NCI-H446 (cell line): ENCODE results near the gene IRF5.
"Not testable (repeated sequence)": the region's sequence is repeated elsewhere in the genome, so short reads cannot be mapped to it uniquely, and the experiment has no call there.

Experiments
- DNase-seq, 2 experiments: peaks; one replicate each; lab custom pipeline; 2025; lab: John Stamatoyannopoulos, UW

Gene IRF5

GRCh38 chr7:128906001-128906765 is 31.5 kb upstream of the IRF5 start:
- DNase-seq = no peak

DNA sequence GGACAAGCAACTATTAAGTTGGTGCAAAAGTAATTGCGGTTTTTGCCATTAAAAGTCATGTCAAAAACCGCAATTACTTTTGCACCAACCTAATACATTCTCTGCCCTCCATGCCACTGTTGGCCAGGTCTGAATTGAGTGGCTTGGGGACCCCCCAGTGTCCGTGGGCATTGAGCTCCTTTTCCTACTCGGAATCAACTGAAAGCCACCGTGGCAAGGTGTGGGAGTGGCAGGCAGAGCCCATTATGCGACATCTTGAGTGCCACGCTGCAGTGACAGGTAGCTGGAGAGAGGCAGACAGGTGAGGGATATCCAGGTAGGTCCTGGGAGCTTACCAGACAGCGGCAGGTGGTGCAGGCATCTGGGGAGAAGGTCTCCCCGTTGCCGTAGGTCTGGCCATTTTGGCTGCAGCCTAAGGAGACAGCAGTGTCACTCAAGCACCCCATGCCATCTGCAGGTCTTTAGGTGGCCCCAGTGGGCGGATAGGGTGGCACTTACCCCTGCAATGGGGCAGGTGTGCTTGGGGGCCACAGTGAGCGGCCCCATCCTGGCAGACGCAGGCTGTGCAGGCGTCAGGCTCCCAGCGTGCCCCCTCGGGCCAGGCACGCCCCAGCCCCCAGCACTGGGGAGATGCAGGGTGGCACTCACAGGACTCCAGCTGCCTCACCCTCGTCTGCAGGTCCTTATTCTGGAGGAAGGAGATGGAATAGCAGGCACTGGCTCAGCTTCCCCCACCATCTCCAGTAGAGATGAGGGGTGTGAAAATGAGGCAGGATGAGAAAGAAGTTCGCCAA is 30.8 kb upstream of the IRF5 start:
- DNase-seq = no peak

DNA sequence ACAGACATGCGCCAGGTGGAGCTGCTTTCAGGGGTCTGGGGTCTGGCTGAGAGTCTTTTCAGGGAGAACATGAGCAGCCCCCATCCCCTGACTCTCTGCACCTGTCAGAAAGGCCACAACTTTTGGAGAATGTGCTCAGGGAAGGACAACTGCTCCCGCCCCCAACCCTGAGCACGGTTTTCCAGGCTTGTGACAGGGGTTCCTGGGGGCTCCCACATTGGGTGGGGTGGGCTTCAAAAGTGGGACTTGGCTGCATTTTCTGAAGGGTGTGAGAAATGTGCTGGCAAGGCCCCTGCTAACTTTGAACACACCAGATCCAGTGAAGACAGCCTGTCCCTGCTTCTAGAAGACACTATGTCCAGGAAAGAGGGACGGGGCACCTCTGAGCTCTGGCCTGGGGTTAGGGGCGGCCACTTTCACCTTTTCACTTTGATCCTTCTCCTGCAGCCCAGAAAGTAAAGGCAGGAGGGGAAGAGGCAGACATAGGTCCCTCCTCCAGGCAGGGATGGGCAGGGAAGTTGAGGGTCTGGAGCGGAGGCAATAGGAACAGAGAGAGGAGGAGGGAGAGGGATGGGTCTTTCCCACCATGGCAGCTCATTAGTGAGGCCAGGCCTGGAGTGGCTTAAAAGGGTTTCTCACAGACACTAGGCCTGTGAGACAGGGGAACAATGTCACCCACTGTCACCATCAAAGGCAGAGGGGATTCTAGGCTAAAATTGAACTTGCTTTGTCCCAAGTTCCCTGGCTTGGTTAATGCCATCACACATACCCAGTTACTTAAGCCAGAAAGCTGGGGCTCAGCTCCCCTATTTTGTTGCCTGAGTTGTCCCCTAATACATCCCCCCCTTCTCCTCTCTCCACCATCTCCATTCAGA is 28.7 kb upstream of the IRF5 start:
- no peak for DNase-seq

GRCh38 chr7:128909625-128910568 is 27.8 kb upstream of the IRF5 start:
- DNase-seq = no peak

- no peak for DNase-seq
These were observed 27.2 kb upstream of the IRF5 start, which contains the start of gene KCP for GRCh38 chr7:128910569-128910945. Gene KCP (minus strand): TSS chr7:128910709. CDS start chr7:128910676, 33 bp downstream.

GRCh38 chr7:128911423-128912031 is 26.2 kb upstream of the IRF5 start:
- DNase-seq = no peak

- no peak for DNase-seq
These were observed 25.4 kb upstream of the IRF5 start for GRCh38 chr7:128912281-128912680.

DNA sequence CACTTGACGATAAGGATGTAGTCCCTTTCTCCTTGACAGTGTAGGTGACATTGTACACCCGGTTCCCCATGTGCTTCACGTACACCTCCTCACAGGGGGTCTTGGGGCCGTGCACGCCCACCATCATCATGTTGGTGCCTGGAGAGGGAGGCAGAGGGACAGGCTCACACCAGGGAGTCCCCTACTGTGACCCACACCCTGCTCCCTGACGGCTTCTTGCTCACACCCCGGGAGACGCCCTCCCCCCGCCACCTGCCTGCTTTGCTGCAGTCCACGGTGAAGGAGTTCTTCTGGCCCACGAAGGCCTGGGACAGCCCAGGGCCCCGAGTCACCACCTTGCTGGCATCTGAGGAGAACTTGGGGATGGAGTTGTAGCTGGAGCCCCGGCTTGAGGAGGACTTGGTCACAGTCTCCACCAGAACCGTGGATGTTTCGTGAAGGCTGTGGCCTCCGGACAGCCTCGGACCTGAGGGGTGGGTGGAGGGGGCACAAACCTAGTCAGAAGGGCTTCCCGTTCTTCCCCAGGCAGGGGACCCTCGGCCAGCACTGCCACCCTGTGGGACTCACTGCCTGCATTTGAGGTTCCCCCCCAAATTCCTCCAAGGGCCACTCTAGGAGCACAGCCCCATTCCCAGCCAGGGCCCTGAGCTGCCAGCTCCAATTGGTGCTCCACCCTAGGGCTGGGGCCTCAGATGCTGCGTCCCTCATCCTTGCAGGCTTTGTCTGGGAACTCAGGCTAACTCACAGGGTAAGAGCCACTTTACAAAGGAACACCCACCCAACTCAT is 24.8 kb upstream of the IRF5 start:
- not testable (repeated sequence) for DNase-seq

GRCh38 chr7:128913870-128914565 is 23.7 kb upstream of the IRF5 start:
- no peak for DNase-seq

- DNase-seq = no peak
These were observed 23.1 kb upstream of the IRF5 start for GRCh38 chr7:128914566-128915151.

GRCh38 chr7:128915271-128915819 is 22.4 kb upstream of the IRF5 start:
- DNase-seq = no peak

DNA sequence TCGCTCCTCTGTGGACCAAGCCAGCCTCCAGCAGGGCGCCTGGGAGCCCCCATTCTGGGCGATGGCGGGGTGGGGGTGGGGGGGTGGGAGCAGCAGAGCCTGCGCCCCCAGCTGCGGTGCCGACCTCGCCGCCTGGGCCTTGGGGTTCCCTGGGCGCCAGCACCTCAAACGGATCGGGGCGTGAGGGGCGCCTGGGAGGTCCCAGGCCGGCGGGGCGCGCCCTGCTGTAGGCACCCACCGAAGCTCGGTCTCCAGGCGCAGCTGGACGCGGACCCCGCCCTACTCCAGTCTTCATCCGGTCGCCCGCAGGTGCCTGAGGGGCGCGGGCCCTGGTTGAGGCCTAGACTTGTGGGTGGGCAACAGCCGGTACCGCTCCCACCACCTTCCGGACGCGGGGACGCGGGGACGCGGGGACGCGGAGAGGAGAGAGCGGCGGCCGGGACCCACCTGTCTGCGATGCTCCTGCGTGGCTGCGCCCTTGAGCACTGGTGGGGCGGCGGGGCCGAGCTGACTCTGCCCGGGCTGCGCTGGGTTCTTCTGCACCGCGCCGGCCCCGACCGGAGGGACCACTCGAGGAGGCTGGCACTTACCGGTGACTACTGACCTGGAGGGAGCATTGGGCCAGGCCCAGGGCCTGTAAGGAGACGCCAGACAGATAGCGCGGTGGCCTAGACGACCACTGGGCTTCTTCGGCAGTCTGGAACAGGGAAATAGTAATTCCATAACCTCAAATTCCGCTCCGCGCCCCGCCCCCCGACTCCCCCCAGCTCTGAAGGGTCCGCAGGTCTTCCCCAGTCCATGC is 21.7 kb upstream of the IRF5 start:
- no peak for DNase-seq

DNA sequence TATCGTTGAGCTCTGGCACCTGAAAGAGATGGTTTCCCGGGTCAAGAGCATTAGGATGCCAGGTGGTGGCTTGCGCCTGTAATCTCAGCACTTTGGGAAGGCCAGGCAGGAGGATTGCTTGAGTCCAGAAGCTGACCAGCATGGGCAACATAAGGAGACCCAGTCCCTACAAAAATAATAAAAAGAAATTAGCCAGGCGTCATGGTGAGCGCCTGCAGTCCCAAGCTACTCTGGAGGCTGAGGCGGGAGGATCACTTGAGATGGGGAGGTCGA is 21.1 kb upstream of the IRF5 start:
- no peak for DNase-seq

DNA sequence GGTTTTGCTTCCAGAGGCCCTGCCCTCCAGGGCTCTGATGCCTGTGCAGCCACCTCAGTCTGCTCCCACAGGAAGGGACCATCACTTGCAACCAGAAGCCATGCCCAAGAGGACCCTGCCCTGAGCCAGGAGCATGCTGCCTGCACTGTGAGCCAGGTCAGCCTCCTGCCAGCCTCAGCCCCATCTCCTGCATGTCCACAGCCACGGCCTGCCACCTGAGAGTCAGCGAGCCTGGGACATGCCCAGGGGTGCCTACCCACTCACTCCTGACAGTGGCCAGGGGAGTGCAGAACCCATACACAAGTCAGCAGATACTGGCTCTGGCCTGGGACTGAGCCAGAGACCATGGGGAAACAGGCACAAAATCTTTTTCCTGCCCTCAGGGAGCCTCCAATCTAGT is 20.6 kb upstream of the IRF5 start:
- DNase-seq = no peak

- DNase-seq = no peak
These were observed 19.6 kb upstream of the IRF5 start for GRCh38 chr7:128918016-128918665.

- no peak for DNase-seq
These were observed 18.5 kb upstream of the IRF5 start for GRCh38 chr7:128919241-128919640.
